CD8-positive, alpha-beta memory T cell (primary cell): ENCODE results near the gene AQP3. TPM values are rescaled to one million over a fixed set of nuclear protein-coding genes. Genes with fewer than 3 reads are reported as not detected.
A peak's percentile ranks its signal among the peaks of the same experiment; 100 is the strongest.

Source experiments
- CTCF ChIA-PET: fragments of 350-600 bp; sonication (Branson Sonifier 250); formaldehyde crosslinking; loops from one replicate; lab custom pipeline; 2021; ENCODE audit warnings: antibody characterized with exemption; lab: Charles Lee
- POLR2A ChIA-PET: fragments of 350-600 bp; sonication (Branson Sonifier 250); formaldehyde crosslinking; loops from one replicate; lab custom pipeline; 2021; ENCODE audit warnings: antibody characterized with exemption; lab: Charles Lee
- DNase-seq, 5 donors: peaks; one replicate each; pipeline versions ENCODE4 v3.0.0 to v3.0.0-alpha.2; 2020 to 2022; ENCODE audit warnings: mixed read lengths in 1 of 5
- H3K27ac ChIP-seq: one replicate; pipeline ENCODE4 v1.7.0; 2013; ENCODE audit warnings: low read depth, mild to moderate bottlenecking, low read length, moderate library complexity
- H3K27me3 ChIP-seq: 2 replicates; pipeline ENCODE4 v1.7.0; 2013; ENCODE audit warnings: low read length, mild to moderate bottlenecking; ENCODE audit not compliant: insufficient read depth, poor library complexity, severe bottlenecking
- H3K36me3 ChIP-seq: 2 replicates; pipeline ENCODE4 v1.7.0; 2013; ENCODE audit warnings: mild to moderate bottlenecking, low read length, moderate library complexity; ENCODE audit not compliant: insufficient read depth
- H3K4me1 ChIP-seq: 2 replicates; pipeline ENCODE4 v1.7.0; 2013; ENCODE audit warnings: mild to moderate bottlenecking, low read length, moderate library complexity; ENCODE audit not compliant: insufficient read depth
- H3K4me3 ChIP-seq: 2 replicates; pipeline ENCODE4 v1.7.0; 2013; ENCODE audit warnings: mild to moderate bottlenecking, low read length
- H3K9me3 ChIP-seq: 2 replicates; pipeline ENCODE4 v1.7.0; 2013; ENCODE audit warnings: mild to moderate bottlenecking, low read length
- H3K27ac Mint-ChIP-seq, 8 donors: one replicate each; pipeline ENCODE4 v1.8.0; 2020 to 2021; ENCODE audit warnings: mixed read lengths in 8 of 8, mild to moderate bottlenecking in 6 of 8, inconsistent platforms in 3 of 8, moderate library complexity in 3 of 8
- H3K27me3 Mint-ChIP-seq, 2 donors: one replicate each; pipeline ENCODE4 v1.8.0; 2020 to 2021; ENCODE audit warnings: mixed read lengths in 2 of 2, mild to moderate bottlenecking in 1 of 2, moderate library complexity in 1 of 2
- H3K36me3 Mint-ChIP-seq, 3 donors: one replicate each; pipeline ENCODE4 v1.8.0; 2020 to 2021; ENCODE audit warnings: mixed read lengths in 3 of 3, inconsistent platforms in 1 of 3, mild to moderate bottlenecking in 1 of 3
- H3K4me1 Mint-ChIP-seq, 3 donors: one replicate each; pipeline ENCODE4 v1.8.0; 2020 to 2021; ENCODE audit warnings: mixed read lengths in 3 of 3, inconsistent platforms in 1 of 3, mild to moderate bottlenecking in 1 of 3
- H3K4me3 Mint-ChIP-seq, 7 donors: one replicate each; pipeline ENCODE4 v1.8.0; 2020 to 2021; ENCODE audit warnings: mixed read lengths in 7 of 7, mild to moderate bottlenecking in 6 of 7, moderate library complexity in 4 of 7, inconsistent platforms in 2 of 7
- H3K9me3 Mint-ChIP-seq, 5 donors: one replicate each; pipeline ENCODE4 v1.8.0; 2020 to 2022; ENCODE audit warnings: mixed read lengths in 5 of 5, mild to moderate bottlenecking in 3 of 5, moderate library complexity in 2 of 5, inconsistent platforms in 1 of 5
- polyA plus RNA-seq: library from polyadenylated mRNA; unstranded; fragments of 300-500 nt; fragmentation: Illumina TruSeq; gene quantifications from one replicate; pipeline ENCODE4 v1.2.3, GENCODE V29; 2021
- total RNA-seq, 2 experiments: library from RNA; stranded (reverse); gene quantifications; one replicate each; pipeline ENCODE4 v1.2.3, GENCODE V29; 2021

AQP3 gene
- total and polyA plus RNA-seq, 3 experiments from 2014 or later: 8.7 to 183 (median 9.3) TPM

GRCh38 chr9:33439731-33440130 is 7.7 kb downstream of the AQP3 start:
- Histone ChIP-seq H3K27ac (no peak overlapping the region), H3K27me3 (no peaks in the 10 kb centered on the region), H3K36me3 (peaks cover 17% of the 10 kb centered on the region), H3K4me3 (no peak overlapping the region), H3K4me1 (peaks cover 3% of the 10 kb centered on the region), H3K9me3 (no peaks in the 10 kb centered on the region)
- Mint-ChIP-seq H3K9me3 (no peaks in the 10 kb centered on the region), H3K27ac (peak overlapping the region in 2 of 8 donors; percentile 2 to 92), H3K4me1 (peaks cover 7 to 26% (median 10%) of the 10 kb centered on the region in 3 donors), H3K36me3 (peaks cover 4 to 42% (median 7%) of the 10 kb centered on the region in 3 donors), H3K4me3 (no peak overlapping the region), H3K27me3 (no peaks in the 10 kb centered on the region)
- ChIA-PET POLR2A (no interaction called here), CTCF (interaction anchor here (1.0 kb wide), 1 partner anchor 13 kb away, joined by 3 read pairs; no protein-coding TSS in a partner anchor)
- DNase-seq: no peak

GRCh38 chr9:33438926-33439680 is 8.3 kb downstream of the AQP3 start:
- ChIA-PET CTCF (interaction anchor here (1.0 to 4.9 kb wide), 2 partner anchors 13 to 23 kb away, joined by 3 to 27 read pairs; no protein-coding TSS in a partner anchor), POLR2A (no interaction called here)
- no peaks in the 10 kb centered on the region for H3K9me3 Mint-ChIP-seq
- no peak overlapping the region for H3K27ac ChIP-seq
- peak overlapping the region in 2 of 8 donors; percentile 29 to 43 for H3K27ac Mint-ChIP-seq
- no peak for DNase-seq
- H3K4me1 Mint-ChIP-seq: peaks cover 4 to 22% (median 9%) of the 10 kb centered on the region in 3 donors
- H3K36me3 ChIP-seq: peaks cover 17% of the 10 kb centered on the region
- no peaks in the 10 kb centered on the region for H3K27me3 Mint-ChIP-seq
- no peaks in the 10 kb centered on the region for H3K4me1 ChIP-seq
- H3K4me3 Mint-ChIP-seq: peak overlapping the region in 1 of 7 donors; percentile 48
- no peaks in the 10 kb centered on the region for H3K9me3 ChIP-seq
- no peaks in the 10 kb centered on the region for H3K27me3 ChIP-seq
- H3K36me3 Mint-ChIP-seq: peaks cover 4 to 39% (median 7%) of the 10 kb centered on the region in 3 donors
- H3K4me3 ChIP-seq: no peak overlapping the region

DNA sequence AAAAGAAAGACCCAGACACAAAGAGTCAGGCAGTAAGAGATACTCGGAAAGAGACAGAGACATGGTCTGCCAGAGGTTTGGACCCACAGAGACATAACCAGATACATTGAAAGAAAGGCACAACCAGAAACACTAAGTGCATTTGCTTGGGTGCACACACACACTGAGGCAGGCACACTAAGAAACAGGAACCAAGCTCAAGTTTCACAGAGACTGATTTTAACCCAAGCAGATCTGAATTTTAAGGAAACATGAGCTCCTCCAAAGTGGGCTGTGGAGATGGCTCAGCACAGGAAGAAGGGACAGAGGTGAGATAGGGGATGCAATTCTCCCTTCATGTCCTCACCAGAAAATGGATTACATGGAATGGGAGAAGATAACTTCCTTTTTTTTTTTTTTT is 9.5 kb downstream of the AQP3 start:
- no peaks in the 10 kb centered on the region for H3K9me3 ChIP-seq
- H3K9me3 Mint-ChIP-seq: no peaks in the 10 kb centered on the region
- peak overlapping the region in 4 of 8 donors; percentile 43 to 73 (median 65) for H3K27ac Mint-ChIP-seq
- no peaks in the 10 kb centered on the region for H3K27me3 ChIP-seq
- CTCF ChIA-PET: interaction anchor here (1.3 to 4.9 kb wide), 3 partner anchors 14 to 29 kb away, joined by 4 to 27 read pairs (median 11); no protein-coding TSS in a partner anchor
- H3K27me3 Mint-ChIP-seq: no peaks in the 10 kb centered on the region
- peak overlapping the region in 1 of 7 donors; percentile 17 for H3K4me3 Mint-ChIP-seq
- POLR2A ChIA-PET: interaction anchor here (0.7 kb wide), 2 partner anchors 15 to 420 kb away, joined by 4 to 6 read pairs; no protein-coding TSS in a partner anchor
- no peaks in the 10 kb centered on the region for H3K4me1 ChIP-seq
- no peak overlapping the region for H3K4me3 ChIP-seq
- peaks cover 7% of the 10 kb centered on the region for H3K36me3 ChIP-seq
- H3K27ac ChIP-seq: no peak overlapping the region
- no peak for DNase-seq
- peaks cover 4 to 13% (median 6%) of the 10 kb centered on the region in 3 donors for H3K4me1 Mint-ChIP-seq
- peaks cover 4 to 29% (median 7%) of the 10 kb centered on the region in 3 donors for H3K36me3 Mint-ChIP-seq

GRCh38 chr9:33437205-33437604 is 10.2 kb downstream of the AQP3 start:
- H3K4me1 Mint-ChIP-seq: peaks cover 4 to 13% (median 5%) of the 10 kb centered on the region in 3 donors
- no peaks in the 10 kb centered on the region for H3K4me1 ChIP-seq
- H3K27me3 Mint-ChIP-seq: no peaks in the 10 kb centered on the region
- ChIA-PET POLR2A (interaction anchor here (0.7 kb wide), 1 partner anchor 19 kb away, joined by 4 read pairs; no protein-coding TSS in a partner anchor), CTCF (interaction anchor here (1.3 to 4.9 kb wide), 3 partner anchors 15 to 29 kb away, joined by 4 to 27 read pairs (median 11); no protein-coding TSS in a partner anchor)
- no peaks in the 10 kb centered on the region for H3K9me3 Mint-ChIP-seq
- no peaks in the 10 kb centered on the region for H3K9me3 ChIP-seq
- H3K27me3 ChIP-seq: no peaks in the 10 kb centered on the region
- no peaks in the 10 kb centered on the region for H3K36me3 ChIP-seq
- H3K4me3 Mint-ChIP-seq: no peak overlapping the region
- H3K36me3 Mint-ChIP-seq: peaks cover 0 to 22% (median 7%) of the 10 kb centered on the region in 3 donors
- H3K4me3 ChIP-seq: no peak overlapping the region
- H3K27ac ChIP-seq: no peak overlapping the region
- peak overlapping the region in 3 of 8 donors; percentile 4 to 29 (median 23) for H3K27ac Mint-ChIP-seq
- DNase-seq: no peak

DNA sequence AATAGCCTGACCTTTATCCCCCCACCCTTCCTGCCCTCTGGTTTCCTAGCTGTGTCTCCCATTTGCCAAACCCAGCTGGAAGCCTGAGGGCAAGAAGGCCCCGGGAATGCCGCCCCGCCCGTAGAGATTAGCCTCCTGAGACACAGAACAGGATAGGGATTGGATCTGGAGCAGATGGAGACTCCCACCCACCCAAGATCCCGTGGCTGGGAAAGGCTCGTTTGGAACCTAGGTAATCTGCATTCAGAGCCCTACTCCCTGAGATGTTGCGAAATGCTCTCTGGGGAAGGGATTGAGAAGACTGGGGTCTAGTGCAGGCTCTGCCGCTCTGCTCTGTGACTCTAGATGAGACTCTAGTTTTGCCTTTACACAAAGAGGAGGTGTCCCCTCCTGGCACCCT is 10.9 kb downstream of the AQP3 start:
- POLR2A ChIA-PET: no interaction called here
- Mint-ChIP-seq H3K36me3 (peaks cover 0 to 15% (median 7%) of the 10 kb centered on the region in 3 donors), H3K4me3 (no peak overlapping the region), H3K27ac (peak overlapping the region in 1 of 8 donors; percentile 56), H3K27me3 (peaks cover 0 to 2% of the 10 kb centered on the region in 2 donors), H3K4me1 (peaks cover 4 to 12% (median 6%) of the 10 kb centered on the region in 3 donors), H3K9me3 (no peaks in the 10 kb centered on the region)
- Histone ChIP-seq H3K36me3 (no peaks in the 10 kb centered on the region), H3K4me3 (no peak overlapping the region), H3K4me1 (no peaks in the 10 kb centered on the region), H3K9me3 (no peaks in the 10 kb centered on the region), H3K27me3 (no peaks in the 10 kb centered on the region), H3K27ac (no peak overlapping the region)
- no peak for DNase-seq
- CTCF ChIA-PET: interaction anchor here (3.0 to 4.9 kb wide), 2 partner anchors 16 to 21 kb away, joined by 11 to 27 read pairs; no protein-coding TSS in a partner anchor

- H3K27me3 ChIP-seq: no peaks in the 10 kb centered on the region
- H3K36me3 Mint-ChIP-seq: peaks cover 0 to 9% (median 6%) of the 10 kb centered on the region in 3 donors
- H3K4me3 Mint-ChIP-seq: no peak overlapping the region
- POLR2A ChIA-PET: no interaction called here
- no peak overlapping the region for H3K27ac ChIP-seq
- H3K4me1 Mint-ChIP-seq: peaks cover 4 to 9% (median 6%) of the 10 kb centered on the region in 3 donors
- H3K27ac Mint-ChIP-seq: peak overlapping the region in 2 of 8 donors; percentile 4 to 37
- no peak for DNase-seq
- H3K4me3 ChIP-seq: no peak overlapping the region
- no peaks in the 10 kb centered on the region for H3K4me1 ChIP-seq
- H3K9me3 ChIP-seq: no peaks in the 10 kb centered on the region
- peaks cover 0 to 3% of the 10 kb centered on the region in 2 donors for H3K27me3 Mint-ChIP-seq
- no peaks in the 10 kb centered on the region for H3K9me3 Mint-ChIP-seq
- no peaks in the 10 kb centered on the region for H3K36me3 ChIP-seq
- CTCF ChIA-PET: interaction anchor here (1.3 to 4.9 kb wide), 3 partner anchors 8 to 20 kb away, joined by 4 to 27 read pairs (median 11); no protein-coding TSS in a partner anchor
These were observed 11.5 kb downstream of the AQP3 start for GRCh38 chr9:33435821-33436277.

GRCh38 chr9:33434317-33435105 is 12.9 kb downstream of the AQP3 start:
- no peak overlapping the region for H3K4me3 Mint-ChIP-seq
- H3K27ac ChIP-seq: no peak overlapping the region
- H3K9me3 Mint-ChIP-seq: no peaks in the 10 kb centered on the region
- POLR2A ChIA-PET: no interaction called here
- H3K4me3 ChIP-seq: no peak overlapping the region
- H3K4me1 ChIP-seq: no peaks in the 10 kb centered on the region
- peak overlapping the region in 3 of 8 donors; percentile 18 to 67 (median 26) for H3K27ac Mint-ChIP-seq
- no peak for DNase-seq
- H3K9me3 ChIP-seq: no peaks in the 10 kb centered on the region
- no peaks in the 10 kb centered on the region for H3K36me3 ChIP-seq
- H3K27me3 ChIP-seq: no peaks in the 10 kb centered on the region
- peaks cover 0 to 3% of the 10 kb centered on the region in 2 donors for H3K27me3 Mint-ChIP-seq
- CTCF ChIA-PET: interaction anchor here (0.9 to 4.9 kb wide), 3 partner anchors 10 to 19 kb away, joined by 4 to 27 read pairs (median 4); no protein-coding TSS in a partner anchor
- H3K36me3 Mint-ChIP-seq: no peaks in the 10 kb centered on the region
- peaks cover 0 to 6% (median 6%) of the 10 kb centered on the region in 3 donors for H3K4me1 Mint-ChIP-seq
